Large intestine (tissue), 3 donors: Measurements from ENCODE around the gene TM4SF4. TPM values are rescaled to one million over a fixed set of nuclear protein-coding genes. Genes with fewer than 3 reads are reported as not detected.

Experiments used
- DNase-seq, 2 donors: peaks; one replicate each; pipeline versions ENCODE4 v3.0.0 to v3.0.0-alpha.2; 2013
- H3K27ac ChIP-seq: one replicate; pipeline ENCODE4 v1.5.1; 2013; ENCODE audit warnings: low read length
- H3K27me3 ChIP-seq: 2 replicates; pipeline ENCODE4 v1.6.1; 2013; ENCODE audit warnings: low read length; ENCODE audit not compliant: control insufficient read depth, insufficient read depth
- H3K36me3 ChIP-seq: 2 replicates; pipeline ENCODE4 v1.6.1; 2013; ENCODE audit warnings: low read length; ENCODE audit not compliant: control insufficient read depth, insufficient read depth
- H3K4me1 ChIP-seq: one replicate; pipeline ENCODE4 v1.6.1; 2013; ENCODE audit warnings: low read length; ENCODE audit not compliant: control insufficient read depth, insufficient read depth
- H3K4me3 ChIP-seq: one replicate; pipeline ENCODE4 v1.5.1; 2013; ENCODE audit warnings: low read length
- H3K9me3 ChIP-seq: one replicate; pipeline ENCODE4 v1.6.1; 2013; ENCODE audit warnings: mild to moderate bottlenecking, low read depth, low read length, moderate library complexity; ENCODE audit not compliant: control insufficient read depth
- WGBS: methylation state at CpG from one replicate; pipeline ENCODE4 v1.1.5; 2013; ENCODE audit warnings: low lambda C conversion rate; ENCODE audit not compliant: insufficient coverage; 5-methylcytosine and 5-hydroxymethylcytosine counted together
- polyA plus RNA-seq: library from polyadenylated mRNA; unstranded; fragments of 120-200 nt; gene quantifications from one replicate; pipeline ENCODE4 v1.2.1, GENCODE V29; 2013

The TM4SF4 gene
- polyA plus RNA-seq, 1 donor = 56.5 TPM

- H3K36me3 ChIP-seq = no peaks in the 10 kb centered on the region
- no peak for DNase-seq
- no peak overlapping the region for H3K4me3 ChIP-seq
- no peak overlapping the region for H3K27ac ChIP-seq
- peaks cover 4% of the 10 kb centered on the region for H3K4me1 ChIP-seq
- H3K9me3 ChIP-seq = peaks cover 12% of the 10 kb centered on the region
- no peaks in the 10 kb centered on the region for H3K27me3 ChIP-seq
- WGBS = 100% methylated on average over 1 of the region's 1 CpG
These were observed 21.2 kb upstream of the TM4SF4 start for GRCh38 chr3:149453140-149453805.

- Histone ChIP-seq H3K4me1 (peaks cover 8% of the 10 kb centered on the region), H3K27ac (no peak overlapping the region), H3K4me3 (no peak overlapping the region), H3K36me3 (no peaks in the 10 kb centered on the region), H3K9me3 (peaks cover 12% of the 10 kb centered on the region), H3K27me3 (no peaks in the 10 kb centered on the region)
- DNase-seq = no peak
These were observed 19.8 kb upstream of the TM4SF4 start for GRCh38 chr3:149454746-149455145.

- no peak overlapping the region for H3K4me3 ChIP-seq
- no peak overlapping the region for H3K27ac ChIP-seq
- peaks cover 12% of the 10 kb centered on the region for H3K9me3 ChIP-seq
- no peaks in the 10 kb centered on the region for H3K36me3 ChIP-seq
- DNase-seq = no peak
- H3K4me1 ChIP-seq = peaks cover 13% of the 10 kb centered on the region
- H3K27me3 ChIP-seq = no peaks in the 10 kb centered on the region
- WGBS = no CpG with 5 or more reads among the region's 3 CpGs
These were observed 19.1 kb upstream of the TM4SF4 start for GRCh38 chr3:149455366-149455765.

GRCh38 chr3:149455989-149456388 lies 18.5 kb upstream of the TM4SF4 start:
- Histone ChIP-seq H3K27me3 (no peaks in the 10 kb centered on the region), H3K36me3 (no peaks in the 10 kb centered on the region), H3K27ac (no peak overlapping the region), H3K4me1 (peaks cover 14% of the 10 kb centered on the region), H3K4me3 (no peak overlapping the region), H3K9me3 (peaks cover 12% of the 10 kb centered on the region)
- no peak for DNase-seq
- WGBS = 100% methylated on average over 1 of the region's 1 CpG

- no CpG with 5 or more reads among the region's 6 CpGs for WGBS
- Histone ChIP-seq H3K9me3 (peaks cover 4% of the 10 kb centered on the region), H3K27ac (no peak overlapping the region), H3K36me3 (no peaks in the 10 kb centered on the region), H3K27me3 (no peaks in the 10 kb centered on the region), H3K4me3 (no peak overlapping the region), H3K4me1 (peaks cover 13% of the 10 kb centered on the region)
- no peak for DNase-seq
These were observed 14.9 kb upstream of the TM4SF4 start for GRCh38 chr3:149459491-149460059.

- no peaks in the 10 kb centered on the region for H3K36me3 ChIP-seq
- no peaks in the 10 kb centered on the region for H3K27me3 ChIP-seq
- H3K27ac ChIP-seq = no peak overlapping the region
- H3K4me3 ChIP-seq = no peak overlapping the region
- no peak for DNase-seq
- peaks cover 10% of the 10 kb centered on the region for H3K9me3 ChIP-seq
- H3K4me1 ChIP-seq = peaks cover 13% of the 10 kb centered on the region
- WGBS = 100% methylated on average over 1 of the region's 1 CpG
These were observed 14.4 kb upstream of the TM4SF4 start for GRCh38 chr3:149460117-149460516.

GRCh38 chr3:149462051-149462450 lies 12.4 kb upstream of the TM4SF4 start:
- peaks cover 10% of the 10 kb centered on the region for H3K9me3 ChIP-seq
- no peak for DNase-seq
- H3K4me1 ChIP-seq = peaks cover 13% of the 10 kb centered on the region
- H3K4me3 ChIP-seq = no peak overlapping the region
- H3K36me3 ChIP-seq = no peaks in the 10 kb centered on the region
- no CpG with 5 or more reads among the region's 3 CpGs for whole genome bisulfite sequencing
- no peak overlapping the region for H3K27ac ChIP-seq
- H3K27me3 ChIP-seq = no peaks in the 10 kb centered on the region

GRCh38 chr3:149462581-149463011 lies 11.9 kb upstream of the TM4SF4 start:
- H3K27ac ChIP-seq = no peak overlapping the region
- 83% methylated on average over 1 of the region's 2 CpGs for WGBS
- H3K27me3 ChIP-seq = no peaks in the 10 kb centered on the region

GRCh38 chr3:149463921-149464320 lies 10.6 kb upstream of the TM4SF4 start:
- no peaks in the 10 kb centered on the region for H3K36me3 ChIP-seq
- no peak for DNase-seq
- H3K4me3 ChIP-seq = no peak overlapping the region
- peaks cover 13% of the 10 kb centered on the region for H3K4me1 ChIP-seq
- H3K27ac ChIP-seq = no peak overlapping the region
- no peaks in the 10 kb centered on the region for H3K27me3 ChIP-seq
- WGBS = no CpG with 5 or more reads among the region's 18 CpGs
- peaks cover 10% of the 10 kb centered on the region for H3K9me3 ChIP-seq

More at GRCh38 chr3:149462581-149463011, 11.9 kb upstream of the TM4SF4 start:
- no peak overlapping the region for H3K4me3 ChIP-seq
- H3K9me3 ChIP-seq = peaks cover 10% of the 10 kb centered on the region
- H3K4me1 ChIP-seq = peaks cover 13% of the 10 kb centered on the region
- no peak for DNase-seq
- H3K36me3 ChIP-seq = no peaks in the 10 kb centered on the region

GRCh38 chr3:149464542-149465328 lies 9.8 kb upstream of the TM4SF4 start:
- Histone ChIP-seq H3K27ac (no peak overlapping the region), H3K9me3 (peaks cover 10% of the 10 kb centered on the region), H3K4me3 (no peak overlapping the region), H3K36me3 (no peaks in the 10 kb centered on the region), H3K27me3 (no peaks in the 10 kb centered on the region), H3K4me1 (peaks cover 10% of the 10 kb centered on the region)
- WGBS = 90% methylated on average over 4 of the region's 31 CpGs
- no peak for DNase-seq
